WERI-Rb-1 (cell line): ENCODE measurements around the gene CMTM6.

Source experiments
- DNase-seq: peaks from one replicate; pipeline ENCODE4 v3.0.0-alpha.2; 2020
- H3K27ac ChIP-seq: fragments of 250-450 bp; sonication (Bioruptor Pico); 2 replicates; pipeline ENCODE4 v1.5.1; 2020; ENCODE audit warnings: mild to moderate bottlenecking, moderate library complexity
- H3K27me3 ChIP-seq: fragments of 250-450 bp; sonication (Bioruptor Pico); 2 replicates; pipeline ENCODE4 v1.5.1; 2021; ENCODE audit warnings: mild to moderate bottlenecking, low read depth, moderate library complexity; ENCODE audit not compliant: insufficient read depth, severe bottlenecking
- H3K36me3 ChIP-seq: fragments of 250-450 bp; sonication (Bioruptor Pico); 2 replicates; pipeline ENCODE4 v1.5.1; 2020; ENCODE audit warnings: mild to moderate bottlenecking, moderate library complexity
- H3K4me3 ChIP-seq: 2 replicates; pipeline ENCODE4 v1.5.1; 2011; ENCODE audit warnings: low read depth, mild to moderate bottlenecking, control low read depth, low read length
- H3K9me3 ChIP-seq: fragments of 250-450 bp; sonication (Bioruptor Pico); 2 replicates; pipeline ENCODE4 v1.5.1; 2021; ENCODE audit warnings: mild to moderate bottlenecking, moderate library complexity; ENCODE audit not compliant: severe bottlenecking
- CTCF ChIP-seq: IDR thresholded peaks from 2 replicates; pipeline ENCODE4 v1.5.1; 2011; ENCODE audit warnings: low read depth, mild to moderate bottlenecking, control low read depth, inconsistent platforms, low read length

Gene CMTM6

GRCh38 chr3:32484436-32484835 lies 18.2 kb downstream of the CMTM6 start:
- Histone ChIP-seq H3K4me3 (no peak overlapping the region), H3K36me3 (peaks cover 5% of the 10 kb centered on the region), H3K27ac (no peak overlapping the region), H3K9me3 (no peaks in the 10 kb centered on the region), H3K27me3 (no peaks in the 10 kb centered on the region)
- TF ChIP-seq CTCF, result no peak
- DNase-seq, result no peak

GRCh38 chr3:32483772-32484171 lies 18.9 kb downstream of the CMTM6 start:
- peak overlapping the region; percentile 6; the same call in 1 of the 2 replicates for H3K27ac ChIP-seq
- no peaks in the 10 kb centered on the region for H3K27me3 ChIP-seq
- H3K9me3 ChIP-seq, result no peaks in the 10 kb centered on the region
- TF ChIP-seq CTCF, result no peak
- H3K36me3 ChIP-seq, result peaks cover 5% of the 10 kb centered on the region
- DNase-seq, result peak; percentile 34
- H3K4me3 ChIP-seq, result no peak overlapping the region

GRCh38 chr3:32482693-32483092 lies 20.0 kb downstream of the CMTM6 start:
- no peak for DNase-seq
- H3K36me3 ChIP-seq, result peaks cover 10% of the 10 kb centered on the region
- no peak for TF ChIP-seq CTCF

GRCh38 chr3:32481791-32482631 lies 20.6 kb downstream of the CMTM6 start:
- no peak for DNase-seq
- Histone ChIP-seq H3K27me3 (no peaks in the 10 kb centered on the region), H3K36me3 (peaks cover 10% of the 10 kb centered on the region), H3K9me3 (no peaks in the 10 kb centered on the region), H3K4me3 (no peak overlapping the region), H3K27ac (no peak overlapping the region)
- TF ChIP-seq CTCF, result no peak

More at GRCh38 chr3:32482693-32483092, 20.0 kb downstream of the CMTM6 start:
- no peak overlapping the region for H3K4me3 ChIP-seq
- H3K27ac ChIP-seq, result no peak overlapping the region
- H3K27me3 ChIP-seq, result no peaks in the 10 kb centered on the region
- H3K9me3 ChIP-seq, result no peaks in the 10 kb centered on the region

GRCh38 chr3:32480604-32481003 lies 22.0 kb downstream of the CMTM6 start:
- Histone ChIP-seq H3K9me3 (no peaks in the 10 kb centered on the region), H3K4me3 (no peak overlapping the region), H3K27ac (no peak overlapping the region), H3K27me3 (no peaks in the 10 kb centered on the region), H3K36me3 (peaks cover 10% of the 10 kb centered on the region; the same call in 1 of the 2 replicates)
- no peak for DNase-seq
- TF ChIP-seq CTCF, result no peak
